Measurements from ENCODE around the gene NPEPL1. TPM values are rescaled to one million over a fixed set of nuclear protein-coding genes. Genes with fewer than 3 reads are reported as not detected.

NPEPL1 gene
- total and polyA plus RNA-seq, 2 donors (not counting 3 experiments of a cell fraction or from before 2014, with no cell fraction given), result 22.5 to 40.8 TPM

GRCh38 chr20:58646257-58646656, 46.3 kb upstream of the NPEPL1 start:
- H3K27me3 ChIP-seq (ENCODE audit: control insufficient read depth in 2 of 2, insufficient read depth in 2 of 2, low read length in 2 of 2), result peaks cover 0 to 2% of the 10 kb centered on the region in 2 experiments
- dilution Hi-C loops (cut with MboI; ENCODE audit: extremely low pct_ligation_motif_present, low sequenced_read_pairs), result no loop called here
- FAIRE-seq (no peak), DNase-seq (ENCODE audit: low read depth, low spot score) (no peak)
- H3K4me1 ChIP-seq (ENCODE audit: control insufficient read depth, extremely low read depth, insufficient read depth, low read length), result peaks cover 17% of the 10 kb centered on the region
- ChIA-PET POLR2A (no interaction called here), CTCF (interaction anchor here (2.2 to 3.3 kb wide), 2 partner anchors 24 to 165 kb away, joined by 7 to 32 read pairs; no protein-coding TSS in a partner anchor)
- H3K9me1 ChIP-seq (replicated peaks; ENCODE audit: control insufficient read depth, extremely low read depth, insufficient read depth, low read length), result no peaks in the 10 kb centered on the region
- no TSS peak for BruUV-seq (replicated peaks)
- H3K9ac ChIP-seq (replicated peaks; ENCODE audit: extremely low read depth, insufficient read depth, low read length), result no peak overlapping the region
- H4K20me1 ChIP-seq (replicated peaks; ENCODE audit: control insufficient read depth, extremely low read depth, insufficient read depth, low read length), result no peaks in the 10 kb centered on the region
- H3K4me2 ChIP-seq (ENCODE audit: insufficient read depth, low read length), result no peak overlapping the region
- H3K79me2 ChIP-seq (ENCODE audit: control insufficient read depth, insufficient read depth, low read length), result peaks cover 2% of the 10 kb centered on the region
- no peaks in the 10 kb centered on the region for H3K9me3 ChIP-seq (replicated peaks; ENCODE audit: control insufficient read depth, insufficient read depth, low read length)
- intact Hi-C loops (cut with micrococcal nuclease), result no loop called here
- H3K4me3 ChIP-seq (replicated peaks in 1 of 3; ENCODE audit: insufficient read depth in 1 of 3, low read depth in 1 of 3, low read length in 3 of 3), result no peak overlapping the region
- TF ChIP-seq POLR2A (IDR thresholded peaks at IDR 0.05; ENCODE audit: low read depth, low read length) (no peak), EZH2 (IDR thresholded peaks at IDR 0.05; ENCODE audit: borderline replicate concordance, low read depth, low read length, severe bottlenecking) (no peak), MYC (IDR thresholded peaks at IDR 0.05; ENCODE audit: low read depth, low read length) (no peak), FOS (IDR thresholded peaks at IDR 0.05; ENCODE audit: borderline replicate concordance, insufficient read depth, low read length) (no peak), GATA2 (IDR thresholded peaks at IDR 0.05; ENCODE audit: insufficient read depth, insufficient read length, low read depth, low read length) (no peak), POLR2AphosphoS5 (IDR thresholded peaks at IDR 0.05; ENCODE audit: insufficient read depth, low read depth, low read length) (no peak), JUN (IDR thresholded peaks at IDR 0.05; ENCODE audit: borderline replicate concordance, insufficient read depth, insufficient read length, low read depth) (no peak), CTCF (IDR thresholded peaks at IDR 0.05; ENCODE audit: extremely low read depth in 1 of 2, insufficient read depth in 1 of 2, low read depth in 1 of 2, low read length in 2 of 2) (no peak), MAX (IDR thresholded peaks at IDR 0.05; ENCODE audit: insufficient read depth, insufficient read length) (no peak)
- H3K27ac ChIP-seq (ENCODE audit: insufficient read depth, low read depth, low read length), result no peak overlapping the region
- H3K36me3 ChIP-seq (ENCODE audit: control insufficient read depth in 2 of 2, extremely low read depth in 1 of 2, insufficient read depth in 2 of 2, low read length in 2 of 2), result no peaks in the 10 kb centered on the region
- H2AFZ ChIP-seq (ENCODE audit: low read depth, low read length), result no peak overlapping the region

All from endothelial cell of umbilical vein (primary cell).